Right atrium auricular region (tissue), 2 donors: ENCODE data around the gene PSTK. TPM values are rescaled to one million over a fixed set of nuclear protein-coding genes. Genes with fewer than 3 reads are reported as not detected.

Experiments used
- DNase-seq: peaks from one replicate; pipeline ENCODE4 v3.0.0-alpha.2; 2019; ENCODE audit warnings: low spot score
- H3K27ac ChIP-seq, 2 donors: fragments of 200-600 bp; sonication (generic); 1 replicate in 1 of 2; 2 replicates in 1 of 2; pipeline ENCODE4 v1.5.1; 2016 to 2019
- H3K27me3 ChIP-seq, 2 donors: fragments of 200-600 bp; sonication (generic); one replicate each; pipeline versions ENCODE4 v1.5.1 to v1.6.0; 2017 to 2019
- H3K36me3 ChIP-seq: fragments of 200-600 bp; sonication (generic); one replicate; pipeline ENCODE4 v1.5.1; 2016
- H3K4me1 ChIP-seq, 2 donors: fragments of 200-600 bp; sonication (generic); one replicate each; pipeline versions ENCODE4 v1.5.1 to v1.6.0; 2017 to 2019
- H3K4me3 ChIP-seq, 2 donors: fragments of 200-600 bp; sonication (generic); 1 replicate in 1 of 2; 2 replicates in 1 of 2; pipeline ENCODE4 v1.5.1; 2017 to 2019; ENCODE audit warnings: mild to moderate bottlenecking in 1 of 2, moderate library complexity in 1 of 2
- H3K9me3 ChIP-seq, 2 donors: fragments of 200-600 bp; sonication (generic); one replicate each; pipeline ENCODE4 v1.5.1; 2019
- total RNA-seq, 2 donors: library from RNA; depleted of rRNA; stranded (reverse); fragments of >200 nt; gene quantifications; one replicate each; pipeline ENCODE4 v1.1.0, GENCODE V29; 2016
- TF ChIP-seq, protein P1 (sequence below), 2 donors: fragments of 200-600 bp; sonication (generic); IDR thresholded peaks; one replicate each; pipeline ENCODE4 v1.5.1; 2019; ENCODE audit warnings: antibody characterized with exemption in 2 of 2

Gene PSTK, protein sequence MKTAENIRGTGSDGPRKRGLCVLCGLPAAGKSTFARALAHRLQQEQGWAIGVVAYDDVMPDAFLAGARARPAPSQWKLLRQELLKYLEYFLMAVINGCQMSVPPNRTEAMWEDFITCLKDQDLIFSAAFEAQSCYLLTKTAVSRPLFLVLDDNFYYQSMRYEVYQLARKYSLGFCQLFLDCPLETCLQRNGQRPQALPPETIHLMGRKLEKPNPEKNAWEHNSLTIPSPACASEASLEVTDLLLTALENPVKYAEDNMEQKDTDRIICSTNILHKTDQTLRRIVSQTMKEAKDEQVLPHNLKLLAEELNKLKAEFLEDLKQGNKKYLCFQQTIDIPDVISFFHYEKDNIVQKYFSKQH
- total RNA-seq: 1 to 10 TPM; 3.0 to 5.9 TPM

DNA sequence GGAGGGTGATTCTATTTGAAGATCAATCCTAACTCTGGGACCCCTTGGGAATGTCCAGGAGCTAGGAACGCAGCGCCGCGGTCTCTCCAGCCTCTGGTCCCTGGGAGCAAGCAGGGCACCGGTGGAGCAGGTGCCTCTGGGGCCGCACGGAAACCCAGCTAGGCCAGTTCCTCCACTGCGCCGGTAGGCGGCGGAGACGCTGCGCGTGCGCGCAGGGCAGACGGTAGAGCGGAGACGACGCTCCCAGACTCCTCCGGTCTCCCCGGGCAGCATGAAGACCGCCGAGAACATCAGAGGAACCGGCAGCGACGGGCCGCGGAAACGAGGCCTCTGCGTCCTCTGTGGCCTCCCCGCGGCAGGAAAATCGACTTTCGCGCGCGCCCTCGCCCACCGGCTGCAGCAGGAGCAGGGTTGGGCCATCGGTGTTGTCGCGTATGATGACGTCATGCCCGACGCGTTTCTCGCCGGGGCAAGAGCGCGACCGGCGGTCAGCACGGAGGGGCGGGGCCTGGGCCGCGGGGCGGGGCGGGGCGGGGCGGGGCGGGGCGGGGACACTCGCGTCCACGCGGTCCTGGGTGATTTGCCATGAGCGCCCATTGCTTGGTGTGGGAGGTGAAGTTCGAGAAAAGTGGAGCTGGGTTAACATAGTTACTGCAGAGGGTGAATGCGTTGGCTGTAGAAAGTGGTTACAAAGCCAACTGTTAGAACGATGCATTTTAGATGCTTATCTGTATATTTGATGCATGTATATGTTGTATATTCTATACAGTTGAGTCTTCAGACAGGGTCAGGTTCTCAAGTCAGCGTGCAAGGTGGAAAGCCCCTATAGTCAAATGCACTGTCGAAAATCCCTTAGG, at the start of gene PSTK:
Gene PSTK (plus strand): TSS at position 193 of the 857 bp plus-strand sequence. CDS start 79 bp downstream, at position 272.
- no peaks in the 10 kb centered on the region for H3K36me3 ChIP-seq
- peaks cover 0 to 15% of the 10 kb centered on the region in 2 donors for H3K4me1 ChIP-seq
- peak within 1 kb of the TSS; percentile 91 to 96 for H3K27ac ChIP-seq
- no peaks in the 10 kb centered on the region for H3K9me3 ChIP-seq
- peak within 1 kb of the TSS; percentile 61 to 81 for H3K4me3 ChIP-seq
- DNase-seq: peak; percentile 87
- TF ChIP-seq, protein P1, sequence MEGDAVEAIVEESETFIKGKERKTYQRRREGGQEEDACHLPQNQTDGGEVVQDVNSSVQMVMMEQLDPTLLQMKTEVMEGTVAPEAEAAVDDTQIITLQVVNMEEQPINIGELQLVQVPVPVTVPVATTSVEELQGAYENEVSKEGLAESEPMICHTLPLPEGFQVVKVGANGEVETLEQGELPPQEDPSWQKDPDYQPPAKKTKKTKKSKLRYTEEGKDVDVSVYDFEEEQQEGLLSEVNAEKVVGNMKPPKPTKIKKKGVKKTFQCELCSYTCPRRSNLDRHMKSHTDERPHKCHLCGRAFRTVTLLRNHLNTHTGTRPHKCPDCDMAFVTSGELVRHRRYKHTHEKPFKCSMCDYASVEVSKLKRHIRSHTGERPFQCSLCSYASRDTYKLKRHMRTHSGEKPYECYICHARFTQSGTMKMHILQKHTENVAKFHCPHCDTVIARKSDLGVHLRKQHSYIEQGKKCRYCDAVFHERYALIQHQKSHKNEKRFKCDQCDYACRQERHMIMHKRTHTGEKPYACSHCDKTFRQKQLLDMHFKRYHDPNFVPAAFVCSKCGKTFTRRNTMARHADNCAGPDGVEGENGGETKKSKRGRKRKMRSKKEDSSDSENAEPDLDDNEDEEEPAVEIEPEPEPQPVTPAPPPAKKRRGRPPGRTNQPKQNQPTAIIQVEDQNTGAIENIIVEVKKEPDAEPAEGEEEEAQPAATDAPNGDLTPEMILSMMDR (IDR thresholded peaks at IDR 0.05): peak; percentile 89 to 98
- H3K27me3 ChIP-seq: no peaks in the 10 kb centered on the region

DNA sequence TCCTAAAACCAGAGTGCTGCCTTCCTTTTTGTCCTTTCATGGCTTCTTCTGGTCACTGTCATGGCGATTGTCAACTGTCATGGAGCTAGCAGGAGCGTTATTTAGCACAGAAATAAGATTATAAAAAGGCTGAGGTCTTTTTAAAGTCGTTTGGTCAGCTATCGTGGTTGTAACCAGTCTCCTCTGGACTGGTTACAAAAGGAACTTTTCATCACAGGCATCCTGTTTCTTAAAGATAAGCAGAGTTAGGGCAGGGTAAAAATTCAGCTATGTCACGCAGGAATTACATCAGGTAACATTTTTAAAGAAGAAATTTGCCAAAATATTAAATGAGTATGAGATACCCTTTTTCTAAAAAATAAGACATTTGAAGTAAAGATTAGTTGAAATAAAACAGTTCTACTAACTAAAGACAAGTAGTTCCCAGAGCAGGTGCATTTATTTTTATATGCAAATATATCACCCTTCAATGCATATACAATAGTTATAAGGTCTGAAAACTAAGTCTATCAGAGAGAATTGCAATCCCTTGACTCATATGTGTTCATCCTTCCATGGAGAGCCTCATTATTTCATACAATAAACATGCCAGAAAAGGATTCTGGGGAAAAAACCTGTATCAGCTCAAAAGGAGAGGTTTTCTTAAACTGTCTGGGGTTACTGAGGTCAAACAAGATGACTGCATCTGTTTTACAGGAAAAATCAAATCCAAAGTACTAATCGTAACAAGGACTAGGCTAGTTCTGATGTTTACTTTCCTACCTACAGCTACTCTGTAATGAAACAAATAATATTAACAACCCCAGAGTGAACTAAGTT, 48.9 kb upstream of the PSTK start:
- Histone ChIP-seq H3K27ac (no peak overlapping the region), H3K9me3 (no peaks in the 10 kb centered on the region), H3K27me3 (no peaks in the 10 kb centered on the region), H3K4me1 (no peaks in the 10 kb centered on the region), H3K4me3 (no peak overlapping the region), H3K36me3 (no peaks in the 10 kb centered on the region)
- TF ChIP-seq, protein P1 (IDR thresholded peaks at IDR 0.05): no peak
- no peak for DNase-seq

DNA sequence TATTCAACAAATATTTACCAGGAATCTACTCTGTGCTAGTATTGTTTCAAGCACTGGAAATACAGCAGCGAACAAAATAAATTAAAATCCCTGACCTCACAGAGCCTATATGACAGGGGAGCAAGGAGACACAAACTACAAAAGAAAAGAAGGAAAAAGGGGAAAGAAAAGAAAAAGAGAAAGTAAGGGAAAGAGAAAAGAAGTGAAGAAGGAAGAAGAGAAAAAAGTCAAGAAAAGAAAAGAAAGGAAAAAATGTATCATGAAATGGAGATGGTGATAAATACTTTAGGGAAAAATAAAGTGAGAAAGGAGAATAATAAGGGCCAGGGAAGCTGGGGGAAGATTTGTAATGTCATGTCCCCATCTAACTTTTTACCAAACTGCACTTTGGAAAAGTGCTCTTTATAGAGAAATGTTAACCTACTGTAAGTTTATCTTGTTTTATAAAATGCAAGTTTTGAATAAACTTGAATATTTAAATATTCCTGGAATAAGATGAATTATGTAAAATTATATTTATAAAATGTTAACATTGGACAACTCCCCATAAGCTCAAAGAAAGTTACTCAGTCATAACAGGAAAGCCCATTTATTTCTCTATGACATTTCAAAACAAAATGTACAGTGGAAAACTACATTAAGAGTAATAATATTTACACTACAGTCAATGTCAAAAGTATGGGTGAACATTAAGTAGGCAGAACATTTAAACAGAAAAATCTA, 40.9 kb upstream of the PSTK start:
- Histone ChIP-seq H3K36me3 (peaks cover 15% of the 10 kb centered on the region), H3K4me3 (no peak overlapping the region), H3K9me3 (no peaks in the 10 kb centered on the region), H3K27me3 (no peaks in the 10 kb centered on the region), H3K4me1 (no peaks in the 10 kb centered on the region), H3K27ac (no peak overlapping the region)
- DNase-seq: no peak
- TF ChIP-seq, protein P1 (IDR thresholded peaks at IDR 0.05): no peak

DNA sequence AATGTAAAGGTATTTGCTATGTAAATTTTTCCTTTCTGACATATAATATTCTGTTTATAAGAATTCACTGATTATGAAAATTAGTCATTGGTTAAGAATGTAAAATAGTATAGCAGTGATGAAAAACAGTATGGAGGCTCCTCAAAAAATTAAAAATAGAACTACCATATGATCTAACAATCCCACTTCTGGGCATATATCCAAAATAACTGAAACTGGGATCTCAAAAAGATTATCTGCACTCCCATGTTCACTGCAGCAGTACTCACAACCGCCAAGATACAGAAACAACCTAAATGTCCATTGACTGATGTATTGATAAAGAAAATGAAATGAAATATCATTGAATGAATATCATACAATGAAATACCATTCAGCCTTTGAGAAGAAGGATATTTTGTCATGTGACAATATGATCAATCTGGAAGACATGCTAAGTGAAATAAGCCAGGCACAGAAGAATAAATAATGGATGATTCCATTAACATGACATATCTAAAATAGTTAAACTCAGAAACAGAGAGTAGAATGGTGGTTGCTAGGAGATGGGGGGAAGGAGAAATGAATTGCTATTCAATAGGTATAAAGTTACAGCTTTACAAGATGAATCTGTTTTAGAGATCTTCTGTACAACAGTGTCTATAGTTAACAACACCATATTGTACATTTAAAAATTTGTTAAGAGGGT, 40.2 kb upstream of the PSTK start:
- H3K27ac ChIP-seq: no peak overlapping the region
- no peaks in the 10 kb centered on the region for H3K4me1 ChIP-seq
- peaks cover 15% of the 10 kb centered on the region for H3K36me3 ChIP-seq
- no peaks in the 10 kb centered on the region for H3K9me3 ChIP-seq
- no peak for DNase-seq
- TF ChIP-seq, protein P1 (IDR thresholded peaks at IDR 0.05): no peak
- H3K4me3 ChIP-seq: no peak overlapping the region
- H3K27me3 ChIP-seq: no peaks in the 10 kb centered on the region
